ENCODE measurements around the gene ARMC8.

Gene ARMC8

GRCh38 chr3:138259126-138259525 lies 72.0 kb downstream of the ARMC8 start:
- Histone ChIP-seq H3K36me3 (peaks cover 10% of the 10 kb centered on the region), H3K9me3 (no peaks in the 10 kb centered on the region), H3K4me1 (no peaks in the 10 kb centered on the region), H3K4me3 (ENCODE audit: low read depth, low read length) (no peak overlapping the region), H3K27me3 (no peaks in the 10 kb centered on the region)
- no peak for DNase-seq
- TF ChIP-seq CTCF (IDR thresholded peaks at IDR 0.05; ENCODE audit: low read depth, low read length) = no peak

- no peak for TF ChIP-seq CTCF (IDR thresholded peaks at IDR 0.05; ENCODE audit: low read depth, low read length)
- Histone ChIP-seq H3K36me3 (peaks cover 10% of the 10 kb centered on the region), H3K4me3 (ENCODE audit: low read depth, low read length) (no peak overlapping the region), H3K4me1 (no peaks in the 10 kb centered on the region), H3K27me3 (no peaks in the 10 kb centered on the region), H3K9me3 (no peaks in the 10 kb centered on the region)
- no peak for DNase-seq
Observed at GRCh38 chr3:138260611-138261010, 73.5 kb downstream of the ARMC8 start.

- Histone ChIP-seq H3K36me3 (peaks cover 12% of the 10 kb centered on the region), H3K4me1 (no peaks in the 10 kb centered on the region), H3K4me3 (ENCODE audit: low read depth, low read length) (no peak overlapping the region), H3K27me3 (no peaks in the 10 kb centered on the region), H3K9me3 (no peaks in the 10 kb centered on the region)
- peak; percentile 15; the same call in 1 of the 2 replicates for TF ChIP-seq CTCF (IDR thresholded peaks at IDR 0.05; ENCODE audit: low read depth, low read length)
- no peak for DNase-seq
Observed at GRCh38 chr3:138263104-138263503, 76.0 kb downstream of the ARMC8 start.

GRCh38 chr3:138265745-138266144 lies 78.6 kb downstream of the ARMC8 start:
- no peaks in the 10 kb centered on the region for H3K27me3 ChIP-seq
- no peak for DNase-seq
- H3K9me3 ChIP-seq = no peaks in the 10 kb centered on the region

GRCh38 chr3:138267083-138267482 lies 80.0 kb downstream of the ARMC8 start:
- no peaks in the 10 kb centered on the region for H3K4me1 ChIP-seq
- TF ChIP-seq CTCF (IDR thresholded peaks at IDR 0.05; ENCODE audit: low read depth, low read length) = no peak
- DNase-seq = no peak
- H3K4me3 ChIP-seq (ENCODE audit: low read depth, low read length) = no peak overlapping the region
- peaks cover 16% of the 10 kb centered on the region for H3K36me3 ChIP-seq
- no peaks in the 10 kb centered on the region for H3K27me3 ChIP-seq
- H3K9me3 ChIP-seq = no peaks in the 10 kb centered on the region

More at GRCh38 chr3:138265745-138266144, 78.6 kb downstream of the ARMC8 start:
- no peak overlapping the region for H3K4me3 ChIP-seq (ENCODE audit: low read depth, low read length)
- peaks cover 10% of the 10 kb centered on the region for H3K36me3 ChIP-seq
- no peaks in the 10 kb centered on the region for H3K4me1 ChIP-seq
- no peak for TF ChIP-seq CTCF (IDR thresholded peaks at IDR 0.05; ENCODE audit: low read depth, low read length)

- H3K9me3 ChIP-seq = no peaks in the 10 kb centered on the region
- TF ChIP-seq CTCF (IDR thresholded peaks at IDR 0.05; ENCODE audit: low read depth, low read length) = peak; percentile 4; the same call in 1 of the 2 replicates
- no peak overlapping the region for H3K4me3 ChIP-seq (ENCODE audit: low read depth, low read length)
- DNase-seq = no peak
- H3K27me3 ChIP-seq = no peaks in the 10 kb centered on the region
- H3K4me1 ChIP-seq = no peaks in the 10 kb centered on the region
- peaks cover 36% of the 10 kb centered on the region for H3K36me3 ChIP-seq
Observed at GRCh38 chr3:138270245-138270644, 83.1 kb downstream of the ARMC8 start.
